DMS114 treated with DMSO at 0.1 percent for 48 hours (cell line): Measurements from ENCODE around the gene STRAP.

Source experiments
- DNase-seq: peaks from one replicate; lab custom pipeline; 2025; ENCODE audit not compliant: unreplicated experiment; lab: John Stamatoyannopoulos, UW

The STRAP gene

GRCh38 chr12:15882118-15882971 is at the start of gene STRAP:
Gene STRAP, plus strand, starts transcription at chr12:15882387. Its CDS starts 321 bp downstream, at chr12:15882708.
- DNase-seq = peak; percentile 97

- no peak for DNase-seq
These were observed 47.6 kb upstream of the STRAP start for GRCh38 chr12:15834575-15834974.

GRCh38 chr12:15837141-15837790 is 44.9 kb upstream of the STRAP start:
- no peak for DNase-seq

GRCh38 chr12:15839041-15839440 is 43.1 kb upstream of the STRAP start:
- no peak for DNase-seq

- no peak for DNase-seq
These were observed 42.5 kb upstream of the STRAP start for GRCh38 chr12:15839682-15840081.

- no peak for DNase-seq
These were observed 40.1 kb upstream of the STRAP start for GRCh38 chr12:15842108-15842507.

GRCh38 chr12:15846887-15847286 is 35.3 kb upstream of the STRAP start:
- no peak for DNase-seq

GRCh38 chr12:15848606-15849005 is 33.6 kb upstream of the STRAP start:
- DNase-seq = no peak

GRCh38 chr12:15851045-15851620 is 31.1 kb upstream of the STRAP start:
- DNase-seq = no peak

GRCh38 chr12:15851919-15852318 is 30.3 kb upstream of the STRAP start:
- DNase-seq = no peak

GRCh38 chr12:15852383-15852782 is 29.8 kb upstream of the STRAP start:
- DNase-seq = no peak

GRCh38 chr12:15853877-15854276 is 28.3 kb upstream of the STRAP start:
- DNase-seq = no peak

- DNase-seq = no peak
These were observed 27.3 kb upstream of the STRAP start for GRCh38 chr12:15854916-15855315.

GRCh38 chr12:15855646-15856045 is 26.5 kb upstream of the STRAP start:
- DNase-seq = no peak

- DNase-seq = peak; percentile 67
These were observed 25.8 kb upstream of the STRAP start for GRCh38 chr12:15856097-15856982.

- no peak for DNase-seq
These were observed 23.8 kb upstream of the STRAP start for GRCh38 chr12:15858353-15858752.

GRCh38 chr12:15859116-15859515 is 23.1 kb upstream of the STRAP start:
- DNase-seq = no peak

- DNase-seq = no peak
These were observed 20.8 kb upstream of the STRAP start for GRCh38 chr12:15861404-15861803.

GRCh38 chr12:15862840-15863239 is 19.3 kb upstream of the STRAP start:
- no peak for DNase-seq

GRCh38 chr12:15863372-15863771 is 18.8 kb upstream of the STRAP start:
- DNase-seq = no peak

GRCh38 chr12:15863984-15864383 is 18.2 kb upstream of the STRAP start:
- DNase-seq = no peak
